ENCODE results near the gene ENTPD8.

GRCh38 chr9:137415451-137415850 lies 25.7 kb downstream of the ENTPD8 start:
- TF ChIP-seq POLR2A (IDR thresholded peaks at IDR 0.05) (no peak), EP300 (IDR thresholded peaks at IDR 0.05) (no peak)
- TF ChIP-seq, protein P1, sequence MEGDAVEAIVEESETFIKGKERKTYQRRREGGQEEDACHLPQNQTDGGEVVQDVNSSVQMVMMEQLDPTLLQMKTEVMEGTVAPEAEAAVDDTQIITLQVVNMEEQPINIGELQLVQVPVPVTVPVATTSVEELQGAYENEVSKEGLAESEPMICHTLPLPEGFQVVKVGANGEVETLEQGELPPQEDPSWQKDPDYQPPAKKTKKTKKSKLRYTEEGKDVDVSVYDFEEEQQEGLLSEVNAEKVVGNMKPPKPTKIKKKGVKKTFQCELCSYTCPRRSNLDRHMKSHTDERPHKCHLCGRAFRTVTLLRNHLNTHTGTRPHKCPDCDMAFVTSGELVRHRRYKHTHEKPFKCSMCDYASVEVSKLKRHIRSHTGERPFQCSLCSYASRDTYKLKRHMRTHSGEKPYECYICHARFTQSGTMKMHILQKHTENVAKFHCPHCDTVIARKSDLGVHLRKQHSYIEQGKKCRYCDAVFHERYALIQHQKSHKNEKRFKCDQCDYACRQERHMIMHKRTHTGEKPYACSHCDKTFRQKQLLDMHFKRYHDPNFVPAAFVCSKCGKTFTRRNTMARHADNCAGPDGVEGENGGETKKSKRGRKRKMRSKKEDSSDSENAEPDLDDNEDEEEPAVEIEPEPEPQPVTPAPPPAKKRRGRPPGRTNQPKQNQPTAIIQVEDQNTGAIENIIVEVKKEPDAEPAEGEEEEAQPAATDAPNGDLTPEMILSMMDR (IDR thresholded peaks at IDR 0.05): no peak
